Medulla oblongata (tissue), 1 donor: ENCODE data around the gene PDZD4.
A peak's percentile ranks its signal among the peaks of the same experiment; 100 is the strongest.

Source experiments
- DNase-seq: peaks from one replicate; pipeline ENCODE4 v3.0.0-alpha.2; 2015; ENCODE audit errors: extremely low spot score

Gene PDZD4

GRCh38 chrX:153806999-153807575, 23.3 kb downstream of the PDZD4 start:
- no peak for DNase-seq

GRCh38 chrX:153805436-153805835, 24.9 kb downstream of the PDZD4 start:
- no peak for DNase-seq

GRCh38 chrX:153804621-153805020, 25.7 kb downstream of the PDZD4 start:
- no peak for DNase-seq

- no peak for DNase-seq
Measured at GRCh38 chrX:153804100-153804595, 26.2 kb downstream of the PDZD4 start.

DNA sequence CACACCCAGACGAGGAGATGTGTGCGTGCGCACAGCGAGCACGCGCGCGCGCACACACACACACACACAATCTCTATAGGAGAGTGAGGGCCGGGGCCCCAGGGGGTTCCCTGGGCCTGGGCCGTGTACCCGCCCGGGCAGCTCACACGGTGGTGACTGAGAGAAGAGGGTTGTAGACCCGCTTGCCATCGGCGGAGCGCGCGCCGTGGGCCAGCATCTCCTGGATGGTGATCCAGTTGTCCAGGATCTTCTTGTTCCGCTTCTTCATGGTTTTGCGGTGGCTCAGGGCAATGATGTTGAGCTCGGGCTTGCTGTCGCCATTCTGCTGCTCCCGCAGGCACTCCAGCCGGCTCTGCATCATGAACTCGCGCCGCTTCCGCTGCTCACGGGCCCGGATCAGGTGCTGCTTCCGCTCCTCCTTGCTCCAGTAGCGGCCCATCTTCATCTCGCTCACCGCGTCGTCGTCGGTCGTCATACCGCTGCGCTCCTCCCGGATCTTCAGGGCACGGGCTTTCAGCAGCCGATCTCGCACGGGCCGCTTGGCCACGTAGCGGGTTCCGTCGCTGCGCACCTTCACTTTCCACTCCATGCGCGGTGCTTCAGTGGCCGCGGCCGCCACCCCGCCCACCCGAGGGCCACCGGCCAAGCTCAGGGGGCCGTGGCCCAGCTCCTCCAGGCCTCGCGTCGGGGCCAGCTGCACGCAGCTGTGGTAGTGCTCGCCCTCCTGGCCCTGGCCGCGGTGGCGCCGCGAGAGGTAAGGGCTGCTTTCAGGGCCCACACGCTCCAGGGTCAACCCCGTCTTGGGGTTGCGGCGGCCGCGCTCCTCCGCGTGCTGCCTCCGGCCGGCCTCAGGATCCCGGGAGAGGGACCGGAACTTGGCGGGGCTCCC, 26.9 kb downstream of the PDZD4 start:
- DNase-seq, result no peak

GRCh38 chrX:153802513-153803045, 27.8 kb downstream of the PDZD4 start:
- no peak for DNase-seq

DNA sequence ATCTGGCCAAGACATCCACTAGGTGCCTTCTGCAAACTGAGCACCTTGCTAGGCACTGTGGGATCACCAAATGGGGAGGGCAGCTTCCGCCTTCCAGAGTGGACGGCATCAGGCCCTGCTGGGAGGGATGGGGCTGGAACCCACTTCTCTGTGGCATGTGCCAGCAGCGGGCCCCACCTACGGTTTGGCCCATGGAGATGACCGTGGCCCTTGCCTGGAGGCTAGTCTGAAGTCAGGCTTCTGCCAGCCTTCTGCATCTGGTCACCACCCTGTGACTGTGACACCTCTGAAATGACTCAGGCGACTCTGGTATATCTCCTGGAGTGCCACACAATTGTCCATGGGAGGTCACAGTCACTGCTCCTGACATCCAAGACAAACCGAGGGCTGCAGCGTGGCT, 28.7 kb downstream of the PDZD4 start:
- DNase-seq, result no peak

DNA sequence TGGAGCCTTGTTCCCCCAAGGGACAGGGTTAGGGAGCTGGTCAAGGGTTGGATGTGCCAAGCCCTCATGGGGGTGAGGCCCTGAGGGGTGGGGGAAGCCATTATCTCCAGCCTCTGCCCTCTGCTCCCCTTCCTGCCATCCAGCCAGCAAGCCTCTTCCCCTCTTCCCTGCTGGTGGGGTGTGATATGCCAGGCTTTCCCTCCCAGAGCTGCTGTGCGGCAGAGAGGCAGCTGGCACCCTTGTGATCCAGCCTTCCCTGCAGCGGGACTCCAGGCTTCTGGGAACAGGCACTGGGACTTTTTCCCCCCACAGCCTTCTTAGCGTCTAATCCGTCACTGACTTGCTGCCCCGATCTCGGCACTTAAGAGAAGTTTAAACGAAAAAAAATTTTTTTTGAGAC, 29.6 kb downstream of the PDZD4 start:
- peak; percentile 22 for DNase-seq

DNA sequence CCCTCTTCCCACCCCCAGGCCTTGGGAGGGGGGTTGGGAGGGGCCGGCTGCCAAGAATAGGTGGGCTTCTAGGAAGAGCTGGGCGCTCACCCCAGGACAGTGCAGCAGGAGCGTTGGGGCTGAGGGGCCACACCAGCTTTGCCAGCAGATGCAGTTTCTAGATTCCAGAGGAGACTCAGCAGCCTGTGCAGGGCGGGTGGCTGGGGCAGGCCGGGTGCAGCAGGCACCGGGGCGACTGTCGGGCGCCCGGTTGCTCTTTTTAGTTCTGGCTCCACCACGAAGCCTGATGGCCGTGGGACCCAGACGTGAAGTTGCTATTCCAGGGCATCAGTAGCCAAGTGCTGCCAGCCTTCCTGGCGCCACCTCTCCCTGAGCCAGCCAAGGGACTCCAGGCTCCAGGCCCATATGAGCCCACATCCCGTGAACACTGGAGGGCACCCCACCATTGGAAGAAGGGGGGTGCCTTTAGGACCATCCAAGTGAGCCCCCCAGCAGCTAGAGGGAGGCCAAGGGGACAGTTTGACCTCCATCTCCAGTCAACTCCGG, 30.1 kb downstream of the PDZD4 start:
- peak; percentile 38 for DNase-seq

- DNase-seq, result no peak
Measured at GRCh38 chrX:153799326-153799725, 31.0 kb downstream of the PDZD4 start.

- no peak for DNase-seq
Measured at GRCh38 chrX:153797415-153798015, 32.8 kb downstream of the PDZD4 start.

GRCh38 chrX:153794897-153795816, 35.2 kb downstream of the PDZD4 start:
- no peak for DNase-seq

DNA sequence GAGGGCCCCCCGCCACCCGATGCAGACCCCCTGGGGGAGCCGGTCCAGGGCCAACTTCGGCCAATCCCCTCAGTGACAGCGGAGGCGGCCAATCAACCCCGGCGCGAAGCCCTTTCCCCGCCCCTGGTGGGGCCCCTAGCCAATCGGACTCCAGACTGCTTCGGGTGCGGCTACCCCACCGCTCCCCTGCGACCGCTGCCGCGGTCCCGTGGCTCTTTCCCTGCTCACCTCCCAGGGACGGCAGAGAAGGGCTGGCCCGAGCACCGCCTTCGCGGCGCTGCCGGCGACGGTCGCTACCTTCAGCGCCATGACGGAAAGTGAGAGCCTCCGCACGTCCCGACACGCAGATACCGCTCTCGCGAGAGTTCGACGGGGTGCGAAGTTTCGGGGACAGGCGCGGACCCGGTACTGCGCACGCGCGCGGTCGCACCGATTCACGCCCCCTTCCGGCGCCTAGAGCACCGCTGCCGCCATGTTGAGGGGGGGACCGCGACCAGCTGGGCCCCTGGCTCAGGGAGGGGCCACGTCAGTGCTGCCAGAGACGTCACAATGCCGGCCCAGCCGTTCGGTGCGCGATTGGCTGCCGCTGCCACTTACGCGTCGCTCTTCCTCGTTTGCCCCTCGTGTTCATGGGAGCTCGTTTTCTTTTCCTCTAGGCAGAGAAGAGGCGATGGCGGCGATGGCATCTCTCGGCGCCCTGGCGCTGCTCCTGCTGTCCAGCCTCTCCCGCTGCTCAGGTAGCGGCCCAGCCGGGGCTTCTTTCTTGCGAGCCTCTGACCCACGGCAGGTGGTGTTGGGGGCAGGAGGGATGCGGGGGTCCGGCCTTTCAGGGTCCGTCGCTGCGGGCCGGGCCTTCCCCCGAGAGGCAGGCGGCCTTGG, 36.1 kb downstream of the PDZD4 start, which contains the start of the genes IDH3G and SSR4:
Gene IDH3G, minus strand, starts transcription at position 358 of the 879 bp plus-strand sequence. Its CDS starts 49 bp downstream, at position 309.
Gene SSR4, plus strand, starts transcription at position 651 of the 879 bp plus-strand sequence. Its CDS starts 20 bp downstream, at position 671.
- DNase-seq, result peak; percentile 93

DNA sequence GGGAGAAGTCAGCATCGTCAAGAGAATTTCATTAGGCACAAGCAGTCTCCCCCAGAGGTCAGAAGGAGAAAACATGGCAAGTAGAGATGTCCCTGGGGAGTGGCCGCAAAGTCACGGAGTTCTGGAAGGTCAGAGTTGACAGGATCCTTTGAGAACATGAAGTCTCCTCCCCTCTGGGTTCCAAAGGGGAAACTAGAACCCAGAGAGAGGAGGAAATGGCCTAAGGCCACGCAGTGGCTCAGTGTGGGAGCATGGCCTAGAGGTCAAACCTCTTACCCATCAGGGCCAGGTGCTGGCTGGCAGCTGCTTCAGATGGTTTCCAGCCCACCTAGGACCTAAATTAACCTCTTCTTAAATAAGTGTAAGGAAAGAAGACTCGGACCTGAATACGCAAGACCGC, 37.1 kb downstream of the PDZD4 start:
- no peak for DNase-seq

- DNase-seq, result no peak
Measured at GRCh38 chrX:153792368-153792767, 38.0 kb downstream of the PDZD4 start.

DNA sequence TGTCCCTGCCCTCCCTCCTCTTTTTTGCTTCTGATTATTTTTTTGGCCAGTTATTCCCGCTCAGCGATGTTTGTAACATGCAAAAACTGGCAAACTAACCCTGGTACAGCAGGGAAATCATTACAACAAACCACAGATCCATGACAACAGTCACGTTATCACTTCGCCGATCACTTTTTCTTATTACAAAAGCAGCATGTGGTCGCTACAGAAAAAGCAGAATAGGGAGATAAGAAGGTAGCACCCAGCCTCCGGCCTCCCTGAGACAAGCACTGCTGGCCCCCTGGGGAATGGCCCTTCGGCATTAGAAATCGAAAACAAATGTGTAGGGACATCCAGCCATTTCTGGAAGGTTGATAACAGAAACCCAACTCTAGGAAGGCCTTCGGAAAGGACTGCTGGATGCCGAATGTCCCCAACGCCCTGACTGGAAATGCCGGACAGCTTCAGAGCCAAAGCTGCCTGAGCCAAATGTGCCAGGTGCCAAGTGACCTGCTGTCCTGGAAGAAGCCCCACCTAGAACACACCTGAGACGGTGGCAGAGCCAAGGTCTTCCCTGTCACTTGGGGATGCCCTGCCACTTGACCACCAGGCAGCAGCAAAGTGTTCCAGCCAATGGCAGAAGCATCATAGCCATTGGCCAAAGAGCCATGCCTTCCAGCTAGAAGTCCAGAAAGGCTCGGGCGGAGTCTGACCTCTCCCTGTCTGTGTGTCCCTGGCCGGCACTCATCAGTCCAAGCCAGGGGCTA, 39.1 kb downstream of the PDZD4 start:
- DNase-seq, result no peak

DNA sequence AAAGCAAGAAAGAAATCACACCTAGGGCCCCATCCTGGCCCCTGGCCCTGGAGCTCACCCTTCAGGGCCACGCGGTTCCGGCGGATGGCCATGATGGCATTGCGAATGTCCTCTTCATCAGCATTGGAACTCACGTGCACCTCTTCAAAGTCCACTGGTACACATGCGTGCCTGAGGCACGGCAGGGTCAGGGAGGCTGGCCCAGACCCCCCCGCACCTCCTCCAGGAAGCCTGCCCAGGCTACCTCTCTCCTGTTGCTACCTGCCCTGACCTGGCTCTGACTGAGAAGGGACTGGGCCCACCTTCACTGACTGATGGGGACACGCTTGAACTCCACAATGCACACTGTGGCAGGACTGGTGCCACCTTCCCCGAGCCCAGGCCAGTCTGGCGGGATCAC, 40.7 kb downstream of the PDZD4 start:
- no peak for DNase-seq

GRCh38 chrX:153786669-153787068, 43.7 kb downstream of the PDZD4 start:
- no peak for DNase-seq

GRCh38 chrX:153784325-153784967, 45.9 kb downstream of the PDZD4 start:
- DNase-seq, result no peak
